HL-60 (cell line): ENCODE data around the gene PRR20G.

ENCODE experiments used
- CTCF ChIP-seq: IDR thresholded peaks from one replicate; pipeline ENCODE4 v1.5.1; 2011; ENCODE audit warnings: low read length, control low read depth, inconsistent platforms; ENCODE audit not compliant: insufficient read depth
- POLR2AphosphoS5 ChIP-seq: IDR thresholded peaks from 2 replicates; pipeline ENCODE4 v1.6.1; 2012; ENCODE audit warnings: low read depth
- SPI1 ChIP-seq: IDR thresholded peaks from 2 replicates; pipeline ENCODE4 v1.6.1; 2012; ENCODE audit warnings: low read depth, mild to moderate bottlenecking, borderline replicate concordance

- TF ChIP-seq CTCF (no peak), POLR2AphosphoS5 (no peak), SPI1 (no peak)
These were observed 11.4 kb downstream of the PRR20G start for GRCh38 chr3:127276396-127276795.
